Lung (tissue), 12 donors: ENCODE results near the gene GRM4. TPM values are rescaled to one million over a fixed set of nuclear protein-coding genes. Genes with fewer than 3 reads are reported as not detected.

Source experiments
- ATAC-seq: fragments of 200-7000 bp; cut with Tn5 transposase; one replicate; pipeline ENCODE4 v1.9.1; 2020; ENCODE audit warnings: moderate number of reproducible peaks; ENCODE audit not compliant: insufficient read depth, low FRiP score
- DNase-seq, 3 donors: peaks; one replicate each; pipeline ENCODE4 v3.0.0-alpha.2; 2013 to 2017
- H3K27ac ChIP-seq, 2 donors: one replicate each; pipeline ENCODE4 v1.5.1; 2013; ENCODE audit warnings: mild to moderate bottlenecking in 2 of 2, moderate library complexity in 2 of 2, control low read depth in 1 of 2, inconsistent platforms in 1 of 2, low read depth in 1 of 2, low read length in 1 of 2
- H3K27me3 ChIP-seq, 3 donors: one replicate each; pipeline ENCODE4 v1.5.1; 2013; ENCODE audit warnings: low read length in 2 of 3; ENCODE audit not compliant: control insufficient read depth in 3 of 3, insufficient read depth in 3 of 3
- H3K36me3 ChIP-seq, 4 donors: one replicate each; pipeline ENCODE4 v1.5.1; 2013; ENCODE audit warnings: low read length in 4 of 4, mild to moderate bottlenecking in 1 of 4, moderate library complexity in 1 of 4; ENCODE audit not compliant: control insufficient read depth in 4 of 4, insufficient read depth in 4 of 4
- H3K4me1 ChIP-seq, 5 donors: one replicate each; pipeline ENCODE4 v1.5.1; 2013; ENCODE audit warnings: low read length in 5 of 5, mild to moderate bottlenecking in 2 of 5, moderate library complexity in 1 of 5; ENCODE audit not compliant: control insufficient read depth in 5 of 5, insufficient read depth in 5 of 5
- H3K4me3 ChIP-seq: one replicate; pipeline ENCODE4 v1.5.1; 2013; ENCODE audit warnings: mild to moderate bottlenecking, control low read depth, moderate library complexity
- H3K9ac ChIP-seq, 2 donors: one replicate each; pipeline ENCODE4 v1.5.1; 2013; ENCODE audit warnings: low read length in 2 of 2, control low read depth in 1 of 2; ENCODE audit not compliant: insufficient read depth in 1 of 2
- H3K9me3 ChIP-seq, 4 donors: one replicate each; pipeline ENCODE4 v1.5.1; 2013; ENCODE audit warnings: low read length in 3 of 4, mild to moderate bottlenecking in 1 of 4, moderate library complexity in 1 of 4; ENCODE audit not compliant: control insufficient read depth in 4 of 4, insufficient read depth in 3 of 4
- WGBS, 2 donors: extraction: QIAGEN DNeasy Blood & Tissue Kit; methylation state at CpG; one replicate each; pipeline ENCODE4 v1.1.7; 2013; 5-methylcytosine and 5-hydroxymethylcytosine counted together
- polyA plus RNA-seq, 2 donors: library from polyadenylated mRNA; stranded (reverse); fragments of 200-250 nt; gene quantifications; one replicate each; pipeline ENCODE4 v1.2.1, GENCODE V29; 2013
- total RNA-seq, 2 donors: library from RNA; depleted of rRNA in 1 of 2; stranded (reverse); fragments of >200 nt in 1 of 2; gene quantifications; one replicate each; pipeline ENCODE4 v1.2.1, GENCODE V29; 2014 to 2021
- TF ChIP-seq, protein P1 (sequence below): IDR thresholded peaks from 2 replicates; pipeline ENCODE4 v1.5.1; 2012; ENCODE audit warnings: mild to moderate bottlenecking; ENCODE audit errors: control extremely low read depth, extremely low read depth
- donor health status: control.
- donor health status: control.
- donor health status: Bipolar disorder and iron deficiency.
- donor health status: healthy.
- donor health status: DM: yes; HTN: yes; CAD: no.

The GRM4 gene
- total and polyA plus RNA-seq, 4 donors = 0.02 to 0.34 (median 0.09) TPM

DNA sequence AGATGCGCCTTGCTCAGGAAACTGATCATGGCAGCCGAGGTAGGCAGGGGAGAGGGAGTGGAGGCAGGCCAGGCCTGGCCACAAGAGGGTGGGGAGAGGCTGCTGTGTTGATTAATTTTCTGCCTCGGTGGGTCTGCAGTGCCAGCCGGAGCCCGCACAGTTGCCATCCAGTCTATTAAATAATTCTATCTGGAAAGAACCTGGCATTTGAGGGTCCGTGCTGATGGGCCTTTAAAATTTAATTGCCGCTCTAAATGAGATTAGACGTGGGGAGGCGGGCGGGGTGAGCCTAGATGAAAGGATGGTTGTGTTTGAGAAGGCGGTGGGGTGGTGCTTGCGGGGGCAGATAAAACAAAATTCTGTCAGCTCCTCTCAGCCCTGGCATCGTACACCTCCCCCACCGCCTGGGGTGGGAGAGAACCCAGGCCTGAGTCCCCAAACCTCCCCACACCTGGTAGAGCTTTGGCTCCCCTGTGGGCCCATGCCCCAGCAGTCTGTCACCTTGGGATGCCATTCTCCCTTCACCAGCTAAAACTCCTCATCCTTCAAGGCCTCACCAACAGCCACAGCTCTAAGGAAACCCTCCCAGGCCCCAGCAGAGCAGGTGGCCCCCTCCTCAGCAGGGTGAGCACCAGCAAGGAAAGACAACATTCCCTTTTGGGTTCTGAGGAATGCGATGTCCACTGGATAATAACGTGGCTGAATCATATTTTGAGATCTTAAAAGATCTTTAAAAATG, 167.3 kb downstream of the GRM4 start:
- Histone ChIP-seq H3K4me1 (peaks cover 0 to 11% (median 0%) of the 10 kb centered on the region in 5 donors), H3K36me3 (no peaks in the 10 kb centered on the region), H3K9me3 (peaks cover 0 to 3% (median 0%) of the 10 kb centered on the region in 4 donors), H3K27ac (no peak overlapping the region), H3K27me3 (peaks cover 0 to 36% (median 9%) of the 10 kb centered on the region in 3 donors), H3K9ac (no peak overlapping the region), H3K4me3 (no peak overlapping the region)
- peak in 1 of 3 donors; percentile 6 for DNase-seq
- WGBS, 2 donors = 84 to 85% methylated on average over 16 of the region's 16 CpGs
- no peak for ATAC-seq
- TF ChIP-seq, protein P1, sequence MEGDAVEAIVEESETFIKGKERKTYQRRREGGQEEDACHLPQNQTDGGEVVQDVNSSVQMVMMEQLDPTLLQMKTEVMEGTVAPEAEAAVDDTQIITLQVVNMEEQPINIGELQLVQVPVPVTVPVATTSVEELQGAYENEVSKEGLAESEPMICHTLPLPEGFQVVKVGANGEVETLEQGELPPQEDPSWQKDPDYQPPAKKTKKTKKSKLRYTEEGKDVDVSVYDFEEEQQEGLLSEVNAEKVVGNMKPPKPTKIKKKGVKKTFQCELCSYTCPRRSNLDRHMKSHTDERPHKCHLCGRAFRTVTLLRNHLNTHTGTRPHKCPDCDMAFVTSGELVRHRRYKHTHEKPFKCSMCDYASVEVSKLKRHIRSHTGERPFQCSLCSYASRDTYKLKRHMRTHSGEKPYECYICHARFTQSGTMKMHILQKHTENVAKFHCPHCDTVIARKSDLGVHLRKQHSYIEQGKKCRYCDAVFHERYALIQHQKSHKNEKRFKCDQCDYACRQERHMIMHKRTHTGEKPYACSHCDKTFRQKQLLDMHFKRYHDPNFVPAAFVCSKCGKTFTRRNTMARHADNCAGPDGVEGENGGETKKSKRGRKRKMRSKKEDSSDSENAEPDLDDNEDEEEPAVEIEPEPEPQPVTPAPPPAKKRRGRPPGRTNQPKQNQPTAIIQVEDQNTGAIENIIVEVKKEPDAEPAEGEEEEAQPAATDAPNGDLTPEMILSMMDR = no peak

DNA sequence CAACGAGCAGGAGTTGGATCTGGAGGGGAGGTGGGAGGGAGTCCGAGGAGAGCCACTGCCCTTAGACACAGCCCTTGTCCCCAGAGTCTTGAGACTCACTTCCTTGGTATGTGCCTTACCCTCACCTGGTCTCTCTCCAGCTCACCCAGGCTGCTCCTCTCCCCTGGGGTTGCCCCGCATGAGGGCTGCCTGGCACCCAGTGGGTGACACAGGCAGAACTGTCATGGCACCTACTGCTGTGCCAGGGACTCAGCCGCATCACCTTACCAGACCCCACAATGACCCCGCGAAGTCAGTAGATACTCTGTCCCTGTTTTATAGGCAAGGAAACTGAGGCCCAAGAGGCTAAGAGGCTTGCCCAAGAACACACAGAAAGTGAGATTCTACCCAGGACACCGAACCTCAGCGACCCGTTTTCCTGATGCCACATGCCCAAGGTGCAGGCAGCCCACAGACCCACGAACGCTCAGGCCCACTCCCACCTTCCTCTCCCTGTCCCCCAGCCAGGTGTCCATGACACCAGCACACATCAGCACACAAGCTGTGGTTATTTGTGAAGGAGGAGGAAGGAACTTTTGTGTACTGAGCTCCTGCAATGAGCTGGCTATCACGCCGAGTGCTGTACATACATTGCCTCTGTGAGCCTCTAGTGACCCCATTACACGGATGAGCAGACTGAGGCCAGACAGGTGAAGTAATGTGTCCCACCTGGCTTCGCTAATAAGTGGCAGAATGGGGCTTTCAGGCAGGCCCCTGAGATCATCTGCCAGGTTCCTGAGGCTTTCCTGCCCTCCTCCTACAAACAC, 168.1 kb downstream of the GRM4 start:
- ATAC-seq (no peak), DNase-seq (no peak)
- Histone ChIP-seq H3K9me3 (peaks cover 0 to 3% (median 0%) of the 10 kb centered on the region in 4 donors), H3K9ac (no peak overlapping the region), H3K27ac (no peak overlapping the region), H3K4me1 (peaks cover 0 to 7% (median 0%) of the 10 kb centered on the region in 5 donors), H3K36me3 (no peaks in the 10 kb centered on the region), H3K4me3 (no peak overlapping the region), H3K27me3 (peaks cover 0 to 36% (median 9%) of the 10 kb centered on the region in 3 donors)
- TF ChIP-seq, protein P1 = no peak
- WGBS, 2 donors = 85 to 92% methylated on average over 15 of the region's 15 CpGs

DNA sequence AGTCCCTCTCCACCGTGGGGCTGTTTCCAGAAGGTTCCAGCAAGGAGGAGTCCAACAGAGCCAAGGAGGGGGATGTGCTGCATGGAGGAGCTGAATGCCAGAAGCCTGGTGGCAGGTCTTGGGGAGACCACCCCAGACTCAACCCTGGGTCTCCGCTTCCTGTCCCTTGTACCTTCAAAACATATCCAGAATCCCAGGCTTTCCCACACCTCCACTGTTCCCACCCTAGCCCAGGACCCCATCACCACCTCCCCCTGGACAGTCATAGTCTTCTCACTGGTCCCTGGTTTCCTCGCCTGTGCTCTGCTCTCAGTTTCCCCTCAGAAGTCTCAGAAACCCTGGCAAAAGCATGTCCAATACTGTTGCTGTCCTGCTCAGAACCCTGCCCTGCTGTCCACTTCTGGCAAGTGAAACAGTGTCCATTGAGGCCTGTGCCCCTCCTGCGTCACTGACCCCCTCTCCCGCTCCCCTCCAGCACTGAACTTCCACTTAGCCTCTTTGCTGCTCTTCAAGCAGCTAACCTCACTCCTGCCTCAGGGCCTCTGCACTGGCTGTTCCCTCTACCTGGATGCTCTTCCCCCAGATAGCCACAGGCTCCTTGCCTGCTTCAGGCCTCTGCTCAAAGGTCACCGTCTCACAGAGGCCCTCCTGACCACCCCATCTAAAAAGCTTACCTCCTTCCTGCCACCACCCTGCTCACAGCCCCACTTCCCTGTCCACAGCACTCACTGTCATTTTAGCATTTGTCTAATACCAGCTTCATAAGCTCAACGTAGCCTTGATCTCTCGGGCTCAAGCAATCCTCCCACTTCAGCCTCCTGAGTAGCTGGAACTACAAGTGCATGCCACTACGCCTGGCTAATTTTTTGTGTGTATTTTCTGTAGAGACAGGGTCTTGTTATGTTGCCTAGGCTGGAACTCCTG, 169.2 kb downstream of the GRM4 start:
- Histone ChIP-seq H3K9me3 (peaks cover 0 to 3% (median 0%) of the 10 kb centered on the region in 4 donors), H3K4me1 (peaks cover 0 to 5% (median 0%) of the 10 kb centered on the region in 5 donors), H3K9ac (no peak overlapping the region), H3K36me3 (no peaks in the 10 kb centered on the region), H3K4me3 (no peak overlapping the region), H3K27me3 (peaks cover 0 to 36% (median 9%) of the 10 kb centered on the region in 3 donors), H3K27ac (no peak overlapping the region)
- 78 to 83% methylated on average over 9 of the region's 9 CpGs for WGBS, 2 donors
- TF ChIP-seq, protein P1 = no peak
- DNase-seq (peak in 1 of 3 donors; percentile 10), ATAC-seq (no peak)
